HCT116 (cell line): ENCODE results near the gene PIGW.

ENCODE experiments used
- CTCF ChIP-seq, 3 experiments: fragments of 200-600 bp in 1 of 3; sonication (generic) in 1 of 3; IDR thresholded peaks in 2 of 3; conservative IDR thresholded peaks in 1 of 3; 2 replicates each; pipeline ENCODE4 v1.5.1; 2012 to 2017; ENCODE audit warnings: low read depth in 2 of 3, low read length in 2 of 3, antibody characterized with exemption in 1 of 3, borderline replicate concordance in 1 of 3, control low read depth in 1 of 3, mild to moderate bottlenecking in 1 of 3, mixed read lengths in 1 of 3, mixed run types in 1 of 3, moderate library complexity in 1 of 3; ENCODE audit not compliant: insufficient read depth in 1 of 3
- POLR2A ChIP-seq: IDR thresholded peaks from 2 replicates; pipeline ENCODE4 v1.7.0; 2011; ENCODE audit warnings: borderline replicate concordance; ENCODE audit not compliant: insufficient read depth, insufficient read length; ENCODE audit errors: extremely low read depth
- ZNF274 ChIP-seq: fragments of 200-500 bp; sonication (Bioruptor generic); IDR thresholded peaks from 2 replicates; pipeline ENCODE4 v1.6.1; 2014; ENCODE audit warnings: mild to moderate bottlenecking, low read depth, low read length, inconsistent platforms

- TF ChIP-seq CTCF (IDR thresholded peaks at IDR 0.05 in 2 of 3, conservative IDR thresholded peaks at IDR 0.05 in 1 of 3; ENCODE audit: borderline replicate concordance in 1 of 3, insufficient read depth in 1 of 3, low read depth in 2 of 3, low read length in 2 of 3) (no peak), ZNF274 (no peak), POLR2A (no peak)
Observed at GRCh38 chr17:36506249-36506826, 28.4 kb upstream of the PIGW start.
